Stimulated activated CD4-positive, alpha-beta T cell treated with anti-CD3 and anti-CD28 coated beads, Interleukin-12 subunit alpha, Interleukin-12 subunit beta, amount 100 ng/mL, for 4 hours (primary cell): ENCODE results near the gene C4orf50.

Source experiments
- DNase-seq: peaks from one replicate; pipeline ENCODE4 v3.0.0-alpha.2; 2020

The C4orf50 gene

DNA sequence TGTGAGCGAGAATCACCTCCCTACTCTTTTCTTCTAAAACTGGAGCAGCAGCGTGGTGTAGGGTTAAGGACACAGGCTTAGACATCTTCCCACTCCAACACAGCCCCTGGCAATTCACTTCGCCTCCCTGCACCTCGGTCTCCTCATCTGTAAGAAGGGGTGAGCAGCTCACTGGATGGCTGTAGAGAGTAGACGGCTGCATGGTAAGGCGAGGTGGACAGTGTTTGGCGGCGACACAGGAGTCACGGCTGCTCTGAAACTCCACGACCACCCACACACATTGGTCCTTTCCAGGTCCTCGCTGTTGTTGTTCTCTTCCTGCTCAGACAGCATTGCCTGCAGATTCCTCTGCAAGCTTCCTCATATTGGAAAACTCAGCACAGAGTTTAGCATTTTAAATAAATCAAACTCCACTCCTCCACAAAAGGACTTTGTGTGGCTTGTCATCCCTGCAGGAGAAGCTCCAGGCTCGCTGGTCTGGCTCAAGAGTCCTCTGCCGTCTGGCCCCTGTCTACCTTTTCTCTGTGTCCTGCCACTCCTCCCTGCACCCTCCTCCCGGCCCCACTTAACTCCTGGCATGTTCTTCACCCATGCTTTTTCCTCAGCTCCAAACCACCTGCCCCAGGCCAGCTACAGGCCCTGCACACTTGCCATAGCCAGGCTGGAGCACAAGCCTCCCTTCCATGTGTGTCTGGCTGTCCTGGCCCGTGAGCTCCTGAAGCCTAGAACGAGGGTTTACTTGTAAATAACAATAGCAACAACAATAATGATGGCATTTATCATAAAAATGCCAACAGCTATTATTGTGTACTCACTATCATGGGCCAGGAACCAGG, 84.0 kb downstream of the C4orf50 start:
- no peak for DNase-seq

DNA sequence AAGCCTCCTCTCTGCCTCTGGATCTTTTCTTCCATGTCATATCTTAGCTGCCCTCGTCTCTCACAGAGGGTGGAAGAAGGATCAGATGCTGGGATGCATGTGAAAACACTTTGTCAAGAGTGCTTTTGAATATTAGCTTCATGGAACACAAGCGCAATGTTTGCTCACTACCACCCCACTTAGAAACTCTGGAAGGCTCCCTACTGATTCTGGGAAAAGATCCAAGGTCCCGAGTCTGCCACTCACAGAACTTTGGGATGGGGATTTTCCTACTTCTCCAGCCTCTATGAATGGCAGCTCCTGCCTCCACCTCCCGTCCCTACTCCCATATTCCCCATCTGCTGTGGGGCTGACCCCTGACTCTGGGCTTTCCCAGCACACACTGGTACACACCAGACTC, 85.1 kb downstream of the C4orf50 start:
- DNase-seq = no peak

- DNase-seq = no peak
Observed at GRCh38 chr4:5932035-5932568, 86.1 kb downstream of the C4orf50 start.

GRCh38 chr4:5931526-5931925, 86.7 kb downstream of the C4orf50 start:
- DNase-seq = no peak

GRCh38 chr4:5930876-5931275, 87.4 kb downstream of the C4orf50 start:
- no peak for DNase-seq

DNA sequence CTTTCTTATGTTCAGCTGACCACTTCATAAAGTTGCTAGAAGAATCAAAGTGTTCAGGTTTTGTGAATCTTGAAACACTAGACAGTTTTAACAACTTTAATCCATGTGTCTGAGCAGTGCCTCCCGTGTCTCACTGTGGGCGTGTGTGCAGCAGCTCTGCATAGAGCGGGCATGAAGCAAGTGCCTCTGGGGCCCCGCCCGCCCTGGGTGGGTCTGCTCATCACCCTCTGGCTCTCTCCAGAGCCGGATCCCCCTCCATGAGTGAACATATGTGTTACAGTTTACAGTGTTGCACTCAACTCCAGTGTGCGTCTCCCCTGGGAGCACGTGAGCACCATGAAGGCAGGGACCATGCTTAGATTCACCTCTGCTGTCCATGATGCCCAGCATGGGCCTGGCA, 87.8 kb downstream of the C4orf50 start:
- DNase-seq = no peak

DNA sequence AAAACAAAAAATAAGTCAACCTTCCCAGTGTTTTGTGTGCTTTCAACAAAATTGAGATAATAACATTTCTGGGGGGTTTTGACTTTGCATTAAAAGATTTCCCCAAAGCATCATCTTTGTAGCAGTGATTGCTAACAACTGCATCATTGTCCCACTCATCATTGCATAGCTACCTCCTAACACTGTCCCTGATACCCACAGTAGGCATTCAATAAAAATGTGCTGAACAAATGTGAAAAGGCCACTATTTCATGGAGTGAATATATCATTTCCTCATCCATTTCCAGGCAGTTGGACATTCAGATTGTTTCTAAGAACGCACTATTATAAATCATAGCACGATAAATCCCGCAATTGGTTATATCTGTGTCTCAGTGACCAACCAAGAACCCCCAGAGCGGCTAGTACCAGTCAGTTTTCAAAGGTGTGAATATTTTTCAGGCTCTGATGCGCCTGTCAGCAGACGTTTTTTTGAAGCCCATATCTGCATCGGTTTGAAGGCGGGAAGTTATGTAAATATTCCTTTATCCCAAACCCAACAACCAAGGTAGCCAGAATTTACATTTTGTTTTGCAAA, 89.3 kb downstream of the C4orf50 start:
- DNase-seq = no peak

- DNase-seq = no peak
Observed at GRCh38 chr4:5928274-5928673, 90.0 kb downstream of the C4orf50 start.

- no peak for DNase-seq
Observed at GRCh38 chr4:5927747-5928146, 90.5 kb downstream of the C4orf50 start.

DNA sequence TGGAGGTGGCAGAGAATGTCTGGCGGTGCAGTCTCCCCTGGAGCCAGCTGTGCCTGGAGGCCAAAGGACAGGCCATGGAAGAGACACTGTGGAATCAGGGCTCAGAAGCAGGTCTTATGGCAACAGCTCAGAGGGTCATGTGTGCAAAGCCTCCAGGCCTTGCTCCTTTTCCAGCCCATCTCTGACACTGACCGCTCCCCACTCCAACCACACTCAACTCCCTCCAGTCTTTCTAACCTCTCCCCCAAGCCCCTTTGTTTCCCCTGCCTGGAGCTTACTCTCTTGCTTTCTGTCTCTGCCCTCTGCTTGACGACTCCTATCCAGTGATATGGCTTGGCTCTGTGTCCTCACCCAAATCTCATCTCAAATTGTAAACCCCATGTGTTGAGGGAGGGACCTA, 91.1 kb downstream of the C4orf50 start:
- DNase-seq = no peak

DNA sequence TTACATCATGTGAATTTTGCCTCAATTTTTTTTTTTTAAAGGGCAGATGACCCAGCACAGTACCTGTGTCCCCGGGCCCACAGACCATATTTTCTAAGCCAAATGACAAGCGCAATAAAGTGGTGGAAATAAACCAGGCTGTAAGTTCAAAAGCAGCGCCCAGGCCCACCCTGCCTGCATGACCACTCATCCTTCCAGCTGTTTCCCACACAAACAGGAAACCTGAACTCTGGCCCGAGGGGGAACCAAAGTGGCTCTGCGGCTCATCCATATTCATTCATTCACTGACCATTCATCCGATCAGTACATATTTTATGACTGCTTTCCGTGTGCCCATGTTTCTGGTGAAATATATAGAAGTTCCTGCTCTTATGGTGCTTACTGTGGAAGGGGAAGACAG, 91.6 kb downstream of the C4orf50 start:
- no peak for DNase-seq

DNA sequence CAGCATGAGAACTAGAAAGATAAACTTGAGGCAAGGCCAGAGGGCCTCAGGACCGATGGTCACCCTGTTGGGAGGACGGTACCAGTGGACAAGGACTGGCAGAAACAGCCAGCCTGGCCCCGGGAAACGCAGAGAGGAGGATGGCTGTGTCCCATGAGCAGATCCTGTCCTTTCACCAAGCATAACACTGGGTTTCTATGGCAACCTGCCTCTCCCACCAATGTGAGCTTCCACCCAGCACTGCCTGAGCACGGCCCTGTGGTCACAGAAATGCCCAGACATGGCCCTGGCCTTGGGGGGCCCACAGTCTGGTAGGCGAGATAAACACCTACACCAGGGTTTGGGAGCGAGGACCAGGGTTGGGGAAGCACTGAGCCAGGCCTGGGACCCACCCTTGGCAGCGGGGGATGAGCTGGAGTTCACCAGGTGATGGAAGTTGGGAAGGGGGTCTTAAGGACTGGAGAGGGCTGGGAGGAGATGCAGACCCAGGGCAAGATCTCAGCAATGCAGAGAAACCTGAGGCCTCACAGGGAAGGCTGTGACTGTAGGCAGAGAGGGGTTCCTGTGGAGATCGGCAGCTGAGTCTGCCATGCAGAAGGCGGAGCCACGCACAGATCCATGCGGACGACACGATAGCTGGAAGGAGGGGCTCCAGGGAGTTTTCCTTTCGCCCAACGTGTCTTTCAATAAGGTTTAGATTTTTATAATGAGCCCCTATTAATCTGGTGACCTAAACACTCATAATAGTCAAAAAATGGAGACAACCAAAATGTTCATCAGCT, 92.6 kb downstream of the C4orf50 start:
- DNase-seq = no peak

GRCh38 chr4:5924461-5925125, 93.6 kb downstream of the C4orf50 start:
- DNase-seq = no peak

- no peak for DNase-seq
Observed at GRCh38 chr4:5923376-5923775, 94.9 kb downstream of the C4orf50 start.

GRCh38 chr4:5922556-5922955, 95.7 kb downstream of the C4orf50 start:
- no peak for DNase-seq

DNA sequence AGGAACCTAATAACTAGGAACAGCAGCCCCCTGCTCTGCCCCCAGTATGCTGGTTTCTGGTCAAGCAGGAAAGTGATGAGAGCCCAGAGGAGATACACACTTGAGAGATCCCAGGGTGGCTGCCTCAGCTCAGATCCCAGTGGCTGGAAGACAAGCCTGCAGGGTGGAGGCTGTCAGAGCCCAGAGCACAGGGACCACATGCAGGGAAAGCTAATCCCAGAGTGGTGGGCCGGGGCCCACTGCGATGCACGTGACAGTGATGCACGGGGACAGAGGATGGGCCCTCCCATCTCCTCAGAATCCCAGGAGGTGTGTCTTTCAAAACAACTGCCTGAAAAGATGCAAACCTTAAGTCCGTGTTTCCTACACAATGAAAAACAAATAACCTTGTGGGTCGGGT, 96.2 kb downstream of the C4orf50 start:
- DNase-seq = no peak

DNA sequence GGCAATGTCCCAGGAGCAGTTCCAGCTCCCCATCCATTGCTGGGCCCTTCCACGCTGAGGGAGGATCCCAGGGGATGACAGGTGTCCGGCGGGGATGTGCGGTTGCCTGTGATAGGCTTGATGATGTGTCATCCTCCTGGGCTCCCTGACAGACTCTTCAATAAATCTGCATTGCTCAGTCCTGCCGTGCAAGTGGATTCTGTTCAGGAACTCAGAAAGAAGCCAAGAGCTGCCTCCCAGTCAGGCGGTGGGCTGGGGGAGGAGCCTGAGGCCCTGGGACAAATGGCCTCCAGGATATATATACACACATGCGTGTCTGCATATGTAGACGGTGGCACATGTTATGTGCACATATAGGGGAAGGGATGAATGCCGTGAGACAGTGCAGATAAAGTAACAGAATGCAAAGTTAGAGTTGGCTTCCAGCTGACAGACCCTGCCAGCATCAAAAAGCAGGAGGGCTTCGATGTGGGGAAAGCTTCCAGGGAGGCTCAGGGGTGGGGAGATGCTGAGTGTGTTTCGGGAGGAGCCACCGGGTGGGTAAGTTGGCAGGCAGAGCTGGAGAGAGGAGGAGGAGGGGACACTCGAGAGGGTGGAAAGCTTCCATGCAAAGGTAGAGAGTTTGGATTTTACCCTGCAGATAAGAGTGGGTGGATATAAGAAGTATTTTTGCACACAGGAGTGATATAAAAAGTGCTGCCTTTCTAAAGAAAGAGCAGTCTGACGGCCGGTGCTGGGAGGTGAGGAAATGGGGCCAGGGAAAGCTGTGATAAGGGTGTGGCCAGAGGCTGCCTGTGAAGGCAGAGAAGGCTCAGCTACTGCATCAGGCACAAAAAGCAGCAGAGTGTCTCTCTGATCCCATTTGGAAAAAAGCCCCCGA, 96.9 kb downstream of the C4orf50 start:
- no peak for DNase-seq

DNA sequence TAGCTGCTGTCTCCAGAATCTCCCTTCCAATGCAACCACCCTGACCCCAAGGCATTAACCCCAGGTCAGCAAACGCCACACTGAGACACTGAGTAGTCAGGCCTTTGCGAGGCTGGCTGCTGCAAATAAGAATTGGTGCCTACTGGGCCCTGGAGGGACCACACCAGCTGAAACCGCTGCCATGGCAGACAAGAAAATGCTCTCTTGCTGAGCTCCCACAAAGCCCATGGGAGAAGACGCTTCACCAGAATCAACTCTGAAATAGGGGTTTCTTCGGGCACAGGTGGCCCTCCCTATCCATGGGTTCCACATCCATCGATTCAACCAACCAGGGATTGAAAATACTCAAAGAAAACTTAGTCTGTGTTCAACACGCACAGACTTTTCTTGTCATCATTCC, 98.7 kb downstream of the C4orf50 start:
- no peak for DNase-seq

DNA sequence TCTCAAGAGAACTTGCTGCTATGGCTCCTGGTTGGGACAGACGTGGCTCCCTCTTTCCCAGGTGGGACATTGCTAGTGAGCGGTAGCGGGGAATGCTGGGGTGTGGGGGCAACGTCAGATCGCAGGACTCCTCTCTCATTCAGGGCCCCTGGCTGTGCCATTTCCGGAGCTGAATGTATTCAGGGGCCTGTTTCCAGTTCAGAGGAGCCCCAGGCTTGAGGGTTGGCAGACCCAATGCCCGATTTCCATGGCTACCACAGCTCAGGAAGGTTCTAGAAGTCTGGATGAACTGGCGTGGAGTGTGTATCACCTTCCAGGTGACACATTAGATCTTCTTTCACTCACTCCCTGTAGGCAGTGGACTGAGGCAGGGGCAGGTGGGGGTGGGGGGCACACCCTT, 99.2 kb downstream of the C4orf50 start:
- DNase-seq = no peak

- DNase-seq = no peak
Observed at GRCh38 chr4:5918331-5918985, 99.8 kb downstream of the C4orf50 start.

DNA sequence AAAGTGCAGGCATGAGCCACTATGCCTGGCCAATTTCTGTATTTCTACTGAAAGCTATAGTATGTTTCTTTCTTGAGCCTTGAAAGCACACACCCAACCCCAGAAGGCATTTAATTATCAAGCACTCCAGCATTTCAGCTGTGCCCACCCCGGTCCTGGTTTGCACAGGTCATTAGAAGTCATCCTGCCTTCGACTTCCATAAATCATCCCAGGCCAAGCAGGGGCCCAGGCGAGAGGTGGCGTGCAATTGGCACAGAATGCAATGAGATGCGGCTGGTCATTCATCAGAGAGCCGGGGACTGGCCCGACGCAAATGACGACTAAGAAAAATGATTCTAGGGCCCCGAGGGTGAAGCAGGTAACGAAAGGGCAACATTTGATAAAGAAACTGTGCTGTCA, 100.6 kb downstream of the C4orf50 start:
- no peak for DNase-seq

GRCh38 chr4:5916229-5916628, 102.0 kb downstream of the C4orf50 start:
- no peak for DNase-seq
